ENCODE data around the gene ICAM5. TPM values are rescaled to one million over a fixed set of nuclear protein-coding genes. Genes with fewer than 3 reads are reported as not detected.
"Not testable (repeated sequence)": the region's sequence is repeated elsewhere in the genome, so short reads cannot be mapped to it uniquely, and the experiment has no call there.

The ICAM5 gene
- 6.1 TPM for total RNA-seq

- DNase-seq (ENCODE audit: low spot score in 2 of 2) (no peak), FAIRE-seq (no peak)
Observed at GRCh38 chr19:10289836-10290356, at the start of gene ICAM5. ICAM5 (plus strand) TSS chr19:10289952; CDS start chr19:10290044, 92 bp downstream.

GRCh38 chr19:10241826-10242449, 47.8 kb upstream of the ICAM5 start:
- not testable (repeated sequence) for FAIRE-seq; DNase-seq (ENCODE audit: low spot score in 2 of 2)

GRCh38 chr19:10243606-10244005, 46.1 kb upstream of the ICAM5 start:
- DNase-seq (ENCODE audit: low spot score in 2 of 2) (no peak), FAIRE-seq (no peak)

- no peak for FAIRE-seq
- DNase-seq (ENCODE audit: low spot score in 2 of 2): no peak
Observed at GRCh38 chr19:10245189-10245939, 44.4 kb upstream of the ICAM5 start.

- FAIRE-seq (no peak), DNase-seq (ENCODE audit: low spot score in 2 of 2) (no peak)
Observed at GRCh38 chr19:10246511-10246910, 43.2 kb upstream of the ICAM5 start.

- FAIRE-seq: peak; percentile 93
- DNase-seq (ENCODE audit: low spot score in 2 of 2): peak; percentile 93 to 95
Observed at GRCh38 chr19:10251792-10252694, 37.7 kb upstream of the ICAM5 start, which contains the start of gene MRPL4. MRPL4 (plus strand) TSS chr19:10252214; CDS start chr19:10252254, 40 bp downstream.

GRCh38 chr19:10252707-10253106, 37.0 kb upstream of the ICAM5 start:
- DNase-seq (ENCODE audit: low spot score in 2 of 2) (no peak), FAIRE-seq (no peak)

- FAIRE-seq (no peak), DNase-seq (ENCODE audit: low spot score in 2 of 2) (no peak)
Observed at GRCh38 chr19:10254244-10254643, 35.5 kb upstream of the ICAM5 start.

GRCh38 chr19:10255358-10255757, 34.4 kb upstream of the ICAM5 start:
- no peak for FAIRE-seq

GRCh38 chr19:10256551-10256950, 33.2 kb upstream of the ICAM5 start:
- DNase-seq (ENCODE audit: low spot score in 2 of 2): no peak
- no peak for FAIRE-seq

More at GRCh38 chr19:10255358-10255757, 34.4 kb upstream of the ICAM5 start:
- no peak for DNase-seq (ENCODE audit: low spot score in 2 of 2)

- FAIRE-seq (no peak), DNase-seq (ENCODE audit: low spot score in 2 of 2) (no peak)
Observed at GRCh38 chr19:10256970-10257615, 32.7 kb upstream of the ICAM5 start.

GRCh38 chr19:10258080-10258710, 31.6 kb upstream of the ICAM5 start:
- FAIRE-seq (no peak), DNase-seq (ENCODE audit: low spot score in 2 of 2) (no peak)

GRCh38 chr19:10259162-10259905, 30.4 kb upstream of the ICAM5 start:
- DNase-seq (ENCODE audit: low spot score in 2 of 2) (peak; percentile 51 to 73), FAIRE-seq (no peak)

GRCh38 chr19:10260141-10260584, 29.6 kb upstream of the ICAM5 start:
- FAIRE-seq: no peak

GRCh38 chr19:10262771-10263170, 27.0 kb upstream of the ICAM5 start:
- no peak for FAIRE-seq

More at GRCh38 chr19:10260141-10260584, 29.6 kb upstream of the ICAM5 start:
- DNase-seq (ENCODE audit: low spot score in 2 of 2): no peak

GRCh38 chr19:10266706-10267105, 23.0 kb upstream of the ICAM5 start:
- DNase-seq (ENCODE audit: low spot score in 2 of 2) (no peak), FAIRE-seq (no peak)

More at GRCh38 chr19:10262771-10263170, 27.0 kb upstream of the ICAM5 start:
- DNase-seq (ENCODE audit: low spot score in 2 of 2): no peak

GRCh38 chr19:10268071-10268470, 21.7 kb upstream of the ICAM5 start:
- FAIRE-seq: no peak
- no peak for DNase-seq (ENCODE audit: low spot score in 2 of 2)

GRCh38 chr19:10269333-10270179, 20.2 kb upstream of the ICAM5 start:
- DNase-seq (ENCODE audit: low spot score in 2 of 2) (peak; percentile 66 to 85), FAIRE-seq (no peak)
